Measurements from ENCODE around the gene CLPSL2. TPM values are rescaled to one million over a fixed set of nuclear protein-coding genes. Genes with fewer than 3 reads are reported as not detected.

Gene CLPSL2
- polyA plus RNA-seq, 1 donor = not detected

GRCh38 chr6:35787266-35788218, 11.1 kb downstream of the CLPSL2 start:
- no peak for DNase-seq (ENCODE audit: low read depth)

- DNase-seq (ENCODE audit: low read depth) = no peak
These were observed 12.1 kb downstream of the CLPSL2 start for GRCh38 chr6:35788423-35788982.

- DNase-seq (ENCODE audit: low read depth) = no peak
These were observed 14.3 kb downstream of the CLPSL2 start for GRCh38 chr6:35790683-35791082.

DNA sequence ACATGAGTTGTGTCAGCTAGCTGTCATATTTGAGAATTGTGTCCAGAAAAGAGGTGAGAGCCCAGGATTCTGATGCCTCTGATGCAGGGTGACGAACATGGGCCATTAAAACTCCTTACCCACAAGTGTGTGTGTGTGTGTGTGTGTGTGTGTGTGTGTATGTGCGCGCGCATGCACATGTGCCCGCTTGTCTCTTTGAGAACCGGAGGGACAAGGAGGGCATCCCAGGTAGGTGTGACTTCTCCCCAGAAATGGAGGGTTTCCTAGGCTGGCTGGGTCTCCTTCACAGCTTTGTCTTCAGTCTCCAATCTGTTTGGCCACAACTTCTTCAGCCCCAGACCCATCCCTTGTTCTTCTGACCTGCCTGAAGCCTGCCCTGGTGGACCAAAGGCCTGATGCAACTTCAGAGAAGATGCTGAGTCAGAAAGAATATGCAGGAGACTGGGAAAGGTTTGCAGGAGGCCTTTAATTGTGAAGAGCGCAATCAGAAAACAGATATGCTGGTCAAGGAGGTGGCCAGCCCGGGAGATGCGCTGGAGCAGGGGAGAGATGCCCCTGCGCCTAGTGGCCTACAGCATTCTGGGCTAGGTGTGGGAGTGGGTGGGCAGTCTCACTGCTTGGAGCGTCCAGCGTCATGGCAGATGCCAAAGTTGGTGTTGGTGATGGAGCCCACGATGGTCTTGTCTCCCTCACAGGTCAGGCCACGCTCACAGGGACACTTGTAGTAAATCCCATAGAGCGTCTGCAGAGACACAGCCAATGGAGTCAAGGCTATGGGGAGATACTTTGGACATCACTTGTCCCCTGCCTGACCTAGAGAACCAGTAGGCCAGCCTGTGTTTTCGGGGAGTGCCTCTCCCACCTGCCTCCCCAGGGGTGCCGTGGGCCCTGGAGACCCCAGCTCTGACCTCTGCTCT, 18.4 kb downstream of the CLPSL2 start:
- no peak for DNase-seq (ENCODE audit: low read depth)

GRCh38 chr6:35795453-35796071, 19.2 kb downstream of the CLPSL2 start:
- no peak for DNase-seq (ENCODE audit: low read depth)

DNA sequence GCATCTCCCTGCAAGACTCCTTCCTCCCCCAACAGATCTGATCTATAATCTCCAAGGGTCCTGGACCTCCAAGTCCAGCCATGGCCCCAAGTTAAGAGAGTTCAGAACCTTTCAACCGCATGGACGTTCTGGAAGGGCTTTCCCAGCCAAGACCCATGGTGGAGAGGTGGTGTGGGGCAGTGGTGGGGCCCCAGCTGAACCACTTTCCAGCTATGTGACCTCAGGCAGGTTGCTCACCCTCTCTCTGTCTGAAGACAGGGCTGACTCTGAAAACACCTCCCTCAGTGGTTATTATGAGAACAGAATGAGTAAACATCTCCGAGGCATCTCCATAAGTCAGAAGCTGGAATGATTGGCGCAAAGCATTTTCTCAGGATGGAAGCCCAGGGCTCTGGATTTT, 19.8 kb downstream of the CLPSL2 start:
- no peak for DNase-seq (ENCODE audit: low read depth)

GRCh38 chr6:35797837-35798526, 21.6 kb downstream of the CLPSL2 start:
- no peak for DNase-seq (ENCODE audit: low read depth)

DNA sequence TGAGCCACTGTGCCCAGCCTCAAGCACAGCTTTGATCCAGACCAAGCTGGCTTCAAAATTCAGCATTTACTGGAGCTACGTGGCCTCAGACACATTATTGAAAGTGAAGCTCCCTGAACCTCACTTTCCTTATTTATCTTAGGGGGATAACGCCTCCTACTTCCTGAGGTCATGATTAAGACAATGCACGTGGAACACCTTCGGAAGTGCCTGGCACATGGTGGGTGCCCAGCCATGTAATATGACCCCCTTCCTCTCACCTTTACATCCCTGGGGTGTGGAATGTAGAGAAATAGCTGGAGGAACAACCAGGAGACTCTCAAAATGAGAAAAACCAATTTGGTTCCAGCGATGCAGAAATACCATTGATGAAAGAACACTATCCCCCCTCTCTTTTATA, 22.3 kb downstream of the CLPSL2 start:
- DNase-seq (ENCODE audit: low read depth) = no peak

GRCh38 chr6:35801148-35801547, 24.8 kb downstream of the CLPSL2 start:
- no peak for DNase-seq (ENCODE audit: low read depth)

GRCh38 chr6:35804996-35805736, 28.8 kb downstream of the CLPSL2 start, which contains the start of gene LHFPL5:
Gene LHFPL5 (plus strand): TSS chr6:35805352. CDS start chr6:35805671, 319 bp downstream.
- DNase-seq (ENCODE audit: low read depth) = no peak

DNA sequence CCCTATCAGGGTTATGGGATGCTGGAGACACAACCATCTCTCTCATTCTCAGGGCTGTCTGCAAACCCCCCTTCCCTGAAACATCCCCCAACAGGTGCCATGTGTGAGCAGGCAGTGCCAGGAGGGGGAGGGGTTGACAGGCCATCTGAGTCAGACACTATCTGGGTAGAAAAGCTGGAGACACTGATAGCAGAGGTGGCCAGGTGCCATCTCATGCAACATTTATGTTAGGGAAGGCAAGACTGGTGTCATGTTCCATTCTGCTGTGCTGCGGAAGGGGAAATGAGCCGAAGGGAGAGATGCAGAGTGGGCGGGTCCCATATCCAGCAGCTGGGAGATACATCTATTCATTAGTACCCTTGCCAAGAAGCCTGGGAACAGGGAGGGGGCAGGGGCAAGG, 32.3 kb downstream of the CLPSL2 start:
- DNase-seq (ENCODE audit: low read depth) = no peak

DNA sequence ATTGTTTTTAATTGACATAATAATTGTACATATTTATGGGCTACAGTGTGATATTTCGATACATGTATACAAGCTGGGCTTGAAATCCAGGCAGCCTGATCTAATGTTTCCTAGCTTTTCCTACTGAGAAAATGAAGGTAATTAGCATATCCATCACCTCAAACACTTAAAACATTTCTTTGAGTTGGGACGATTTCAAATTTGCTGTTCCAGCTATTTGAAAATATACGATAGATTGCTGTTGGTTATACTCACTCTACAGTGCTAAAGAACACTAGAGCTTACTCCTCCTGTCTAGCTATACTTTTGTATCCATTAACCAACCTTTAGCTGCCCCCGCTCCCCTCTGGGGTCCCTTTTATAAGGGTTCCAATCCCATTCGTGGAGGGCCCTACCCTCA, 33.4 kb downstream of the CLPSL2 start:
- DNase-seq (ENCODE audit: low read depth) = no peak

DNA sequence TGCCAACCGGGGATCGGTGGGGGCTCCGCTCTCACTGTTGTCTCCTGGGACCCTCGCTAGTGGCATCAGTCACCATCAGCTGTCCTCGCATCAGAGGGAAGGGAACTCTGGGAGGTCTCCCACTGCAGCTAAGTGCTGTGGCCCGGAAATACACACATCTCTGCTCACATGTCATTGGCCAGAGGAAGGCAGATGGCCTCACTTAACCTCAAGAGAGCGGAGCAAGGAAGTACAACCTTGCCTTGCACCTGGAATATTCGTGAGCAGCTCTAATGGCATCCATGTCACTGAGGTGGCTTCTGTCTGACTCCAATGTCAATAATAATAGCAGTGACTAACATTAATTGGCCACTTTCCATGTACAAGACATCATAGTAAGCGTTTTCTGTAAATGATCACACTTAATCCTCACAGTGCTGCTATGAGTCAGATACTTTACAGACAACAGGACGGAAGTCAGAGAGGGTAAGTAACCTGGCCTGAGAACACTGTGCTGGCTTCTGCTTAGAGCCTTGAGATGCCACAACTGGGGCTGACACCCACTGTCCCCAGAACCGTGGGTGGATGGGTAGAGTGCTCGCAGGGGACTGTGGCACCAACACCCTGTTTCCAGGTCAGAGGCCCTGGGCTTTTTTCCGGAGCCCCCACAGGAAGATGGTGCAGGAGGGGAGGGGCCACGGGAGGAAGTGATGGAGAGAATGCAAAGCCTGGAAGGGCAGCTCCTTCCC, 34.7 kb downstream of the CLPSL2 start:
- DNase-seq (ENCODE audit: low read depth) = no peak

GRCh38 chr6:35811699-35811995, 35.2 kb downstream of the CLPSL2 start:
- no peak for DNase-seq (ENCODE audit: low read depth)

GRCh38 chr6:35817515-35817914, 41.1 kb downstream of the CLPSL2 start:
- no peak for DNase-seq (ENCODE audit: low read depth)

DNA sequence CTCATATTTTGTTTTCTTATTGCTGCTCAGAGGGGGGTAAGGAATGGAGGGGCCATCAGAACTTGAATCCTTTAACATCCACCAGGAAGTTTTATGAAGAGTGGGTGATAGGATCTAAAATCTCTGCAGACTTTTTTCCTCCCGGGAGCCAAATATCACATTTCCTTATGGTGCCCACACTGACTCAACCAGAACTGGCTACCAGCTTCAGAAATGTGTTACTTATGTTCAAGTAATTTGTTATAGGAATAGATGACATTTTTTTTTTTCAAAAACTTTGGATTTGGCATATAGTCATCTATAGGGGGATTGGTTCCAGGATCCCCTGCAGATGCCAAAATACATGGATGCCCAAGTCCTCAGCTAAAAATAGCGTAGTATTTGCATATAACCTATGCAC, 47.2 kb downstream of the CLPSL2 start:
- DNase-seq (ENCODE audit: low read depth) = no peak

DNA sequence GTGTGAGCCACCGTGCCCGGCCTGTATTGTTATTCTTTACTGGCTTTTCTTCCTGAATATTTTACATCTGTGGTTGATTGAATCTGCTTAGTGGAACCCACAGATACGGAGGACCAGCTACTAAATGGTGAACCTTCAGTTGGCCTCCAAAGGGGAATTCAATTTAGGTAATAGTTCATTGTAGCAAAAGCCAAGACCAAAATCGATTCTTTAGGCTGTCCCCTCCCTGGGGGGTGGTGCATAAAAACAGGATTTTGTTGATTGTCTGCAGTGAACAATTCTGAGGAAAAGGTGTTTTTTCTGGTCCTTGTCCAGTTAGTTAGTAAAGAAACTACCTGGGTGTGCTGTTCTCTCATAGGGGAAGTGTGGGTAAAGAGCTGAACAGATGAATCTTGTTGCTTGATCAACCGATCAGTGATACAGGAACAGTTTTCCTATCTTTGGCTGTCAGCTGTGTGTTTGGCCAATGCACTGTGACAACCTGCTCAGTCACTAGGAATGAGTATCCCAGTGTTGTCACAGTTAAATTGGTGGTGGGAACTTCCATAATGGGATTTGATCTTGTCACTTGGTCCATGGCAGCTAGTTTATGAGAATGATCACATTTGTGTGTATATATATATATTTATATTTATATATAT, 48.3 kb downstream of the CLPSL2 start:
- no peak for DNase-seq (ENCODE audit: low read depth)
